Neuron (in vitro differentiated cells): ENCODE results near the gene GFER.
A peak's percentile ranks its signal among the peaks of the same experiment; 100 is the strongest.
"Not testable (repeated sequence)": the region's sequence is repeated elsewhere in the genome, so short reads cannot be mapped to it uniquely, and the experiment has no call there.

Experiments
- H2AFZ ChIP-seq: one replicate; pipeline ENCODE4 v1.6.1; 2013; ENCODE audit warnings: low read depth, mild to moderate bottlenecking, inconsistent platforms, low read length, moderate library complexity
- H3K27me3 ChIP-seq: one replicate; pipeline ENCODE4 v1.6.1; 2013; ENCODE audit warnings: low read length; ENCODE audit not compliant: insufficient read depth
- H3K36me3 ChIP-seq: one replicate; pipeline ENCODE4 v1.6.1; 2013; ENCODE audit warnings: low read length; ENCODE audit not compliant: insufficient read depth
- H3K4me1 ChIP-seq: one replicate; pipeline ENCODE4 v1.6.1; 2013; ENCODE audit warnings: low read length; ENCODE audit not compliant: insufficient read depth
- H3K4me3 ChIP-seq: 2 replicates; pipeline ENCODE4 v1.5.1; 2013; ENCODE audit warnings: mild to moderate bottlenecking, low read length, moderate library complexity
- H3K9me3 ChIP-seq: one replicate; pipeline ENCODE4 v1.6.1; 2013; ENCODE audit warnings: low read length

Gene GFER

DNA sequence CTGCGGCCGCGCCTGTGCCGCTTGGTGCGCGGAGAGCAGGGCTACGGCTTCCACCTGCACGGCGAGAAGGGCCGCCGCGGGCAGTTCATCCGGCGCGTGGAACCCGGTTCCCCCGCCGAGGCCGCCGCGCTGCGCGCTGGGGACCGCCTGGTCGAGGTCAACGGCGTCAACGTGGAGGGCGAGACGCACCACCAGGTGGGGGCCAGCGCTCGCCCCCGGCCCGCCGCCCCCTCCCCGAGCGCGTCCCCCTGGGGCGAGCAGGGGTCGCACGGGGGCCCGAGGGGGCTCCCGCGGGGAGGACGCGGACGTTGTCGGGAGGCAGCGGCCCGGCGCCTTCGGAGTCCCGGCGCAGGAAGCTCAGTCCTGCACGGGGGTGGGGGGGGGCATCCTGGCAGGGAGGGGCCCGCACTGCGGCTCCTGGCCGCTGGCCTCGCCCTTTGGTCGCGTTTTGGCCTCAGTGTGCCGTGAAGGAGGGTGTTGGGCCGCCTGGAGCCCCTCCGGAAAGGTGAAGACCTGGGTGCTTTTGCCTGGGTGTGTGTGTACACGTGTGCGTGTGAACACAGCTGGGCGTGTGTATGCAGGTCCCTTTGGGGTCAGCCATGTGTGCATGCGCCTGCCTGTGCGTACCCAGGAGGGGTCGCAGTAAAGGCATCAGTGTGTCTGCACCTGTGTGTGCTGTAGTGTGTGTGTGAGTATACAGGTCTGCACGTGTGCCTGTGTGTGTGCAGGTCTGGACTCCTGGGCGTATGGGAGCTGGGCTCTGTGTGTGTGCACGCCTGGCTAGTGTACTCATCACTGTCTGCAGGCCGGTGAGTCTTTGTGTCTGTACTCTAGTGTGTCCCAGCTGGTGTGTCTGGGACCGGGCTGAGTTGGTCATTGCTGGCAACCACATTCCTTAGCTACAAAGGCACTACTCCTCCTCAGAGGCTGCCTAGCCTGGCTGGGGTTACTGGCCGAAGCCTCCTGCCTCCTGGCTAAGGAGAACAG is 43.3 kb downstream of the GFER start:
- peaks cover 3% of the 10 kb centered on the region for H3K9me3 ChIP-seq
- H3K4me1 ChIP-seq, result peaks cover 19% of the 10 kb centered on the region
- peak overlapping the region; percentile 33 for H3K4me3 ChIP-seq
- no peaks in the 10 kb centered on the region for H3K36me3 ChIP-seq
- no peak overlapping the region for H2AFZ ChIP-seq
- peaks cover 38% of the 10 kb centered on the region for H3K27me3 ChIP-seq

GRCh38 chr16:2028146-2028545 is 44.2 kb downstream of the GFER start:
- no peaks in the 10 kb centered on the region for H3K36me3 ChIP-seq
- H2AFZ ChIP-seq, result no peak overlapping the region
- H3K4me3 ChIP-seq, result no peak overlapping the region
- H3K4me1 ChIP-seq, result peaks cover 14% of the 10 kb centered on the region
- H3K9me3 ChIP-seq, result peaks cover 3% of the 10 kb centered on the region
- peaks cover 38% of the 10 kb centered on the region for H3K27me3 ChIP-seq

GRCh38 chr16:2028620-2029220 is 44.7 kb downstream of the GFER start:
- Histone ChIP-seq H3K4me1 (peaks cover 20% of the 10 kb centered on the region), H3K27me3 (peaks cover 38% of the 10 kb centered on the region), H2AFZ (no peak overlapping the region), H3K4me3 (no peak overlapping the region), H3K9me3 (peaks cover 3% of the 10 kb centered on the region), H3K36me3 (no peaks in the 10 kb centered on the region)

- Histone ChIP-seq H3K36me3 (no peaks in the 10 kb centered on the region), H3K4me1 (peaks cover 24% of the 10 kb centered on the region), H3K9me3 (peaks cover 3% of the 10 kb centered on the region), H3K27me3 (peaks cover 38% of the 10 kb centered on the region), H3K4me3 (no peak overlapping the region), H2AFZ (no peak overlapping the region)
Measured at GRCh38 chr16:2029350-2029749, 45.4 kb downstream of the GFER start.

GRCh38 chr16:2030036-2030435 is 46.0 kb downstream of the GFER start:
- peaks cover 24% of the 10 kb centered on the region for H3K4me1 ChIP-seq
- H2AFZ ChIP-seq, result no peak overlapping the region
- H3K9me3 ChIP-seq, result peaks cover 3% of the 10 kb centered on the region
- H3K4me3 ChIP-seq, result no peak overlapping the region
- H3K27me3 ChIP-seq, result peaks cover 35% of the 10 kb centered on the region
- no peaks in the 10 kb centered on the region for H3K36me3 ChIP-seq

- peaks cover 3% of the 10 kb centered on the region for H3K9me3 ChIP-seq
- peaks cover 24% of the 10 kb centered on the region for H3K27me3 ChIP-seq
- H3K4me3 ChIP-seq, result no peak overlapping the region
- H3K4me1 ChIP-seq, result peaks cover 22% of the 10 kb centered on the region
- no peaks in the 10 kb centered on the region for H3K36me3 ChIP-seq
- no peak overlapping the region for H2AFZ ChIP-seq
Measured at GRCh38 chr16:2031081-2031577, 47.1 kb downstream of the GFER start.

DNA sequence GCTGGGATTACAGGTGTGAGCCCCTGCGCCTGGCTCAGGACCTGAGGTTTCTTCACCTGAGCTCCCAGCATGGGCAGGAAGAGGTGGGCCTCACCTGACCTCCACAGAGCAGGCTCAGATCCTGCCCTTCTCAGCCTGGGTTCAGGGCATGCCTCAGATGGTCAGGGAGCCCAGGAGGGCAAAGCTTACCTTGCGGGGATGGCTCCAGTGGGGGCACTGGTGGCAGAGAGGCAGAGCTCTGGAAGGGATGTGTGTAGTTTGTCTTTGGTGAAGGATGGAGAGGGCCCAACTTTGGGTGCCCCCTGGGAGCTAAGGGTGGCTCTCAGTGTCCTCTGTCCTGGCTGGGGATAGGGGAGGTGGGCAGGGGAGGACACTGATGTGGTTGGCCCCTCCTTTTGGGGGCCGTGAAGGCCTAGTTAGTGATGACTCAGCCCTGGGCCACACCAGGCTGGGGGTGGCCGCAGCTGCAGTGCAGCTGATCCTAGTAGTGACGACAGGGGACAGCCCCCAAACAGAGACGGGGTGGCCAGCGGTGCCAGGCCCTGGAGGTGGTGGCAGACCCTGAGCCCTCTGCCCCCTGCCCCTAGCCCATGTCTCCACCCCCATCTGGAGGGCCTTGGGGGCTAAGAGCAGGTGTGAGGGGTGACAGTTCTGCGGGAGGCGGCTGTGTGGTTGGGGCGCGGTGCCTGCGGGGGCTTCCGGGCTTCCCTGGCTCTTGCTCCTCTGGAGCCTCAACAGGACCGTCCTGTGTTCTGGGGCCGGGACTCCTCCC is 48.5 kb downstream of the GFER start:
- Histone ChIP-seq H3K27me3 (peaks cover 18% of the 10 kb centered on the region), H2AFZ (no peak overlapping the region), H3K4me3 (no peak overlapping the region), H3K9me3 (peaks cover 3% of the 10 kb centered on the region), H3K4me1 (peaks cover 16% of the 10 kb centered on the region), H3K36me3 (no peaks in the 10 kb centered on the region)

GRCh38 chr16:2033057-2033908 is 49.3 kb downstream of the GFER start:
- H3K9me3 ChIP-seq, result no peaks in the 10 kb centered on the region
- H3K4me3 ChIP-seq, result no peak overlapping the region
- peak overlapping the region; percentile 12 for H2AFZ ChIP-seq
- H3K36me3 ChIP-seq, result no peaks in the 10 kb centered on the region
- peaks cover 14% of the 10 kb centered on the region for H3K4me1 ChIP-seq
- H3K27me3 ChIP-seq, result peaks cover 10% of the 10 kb centered on the region

DNA sequence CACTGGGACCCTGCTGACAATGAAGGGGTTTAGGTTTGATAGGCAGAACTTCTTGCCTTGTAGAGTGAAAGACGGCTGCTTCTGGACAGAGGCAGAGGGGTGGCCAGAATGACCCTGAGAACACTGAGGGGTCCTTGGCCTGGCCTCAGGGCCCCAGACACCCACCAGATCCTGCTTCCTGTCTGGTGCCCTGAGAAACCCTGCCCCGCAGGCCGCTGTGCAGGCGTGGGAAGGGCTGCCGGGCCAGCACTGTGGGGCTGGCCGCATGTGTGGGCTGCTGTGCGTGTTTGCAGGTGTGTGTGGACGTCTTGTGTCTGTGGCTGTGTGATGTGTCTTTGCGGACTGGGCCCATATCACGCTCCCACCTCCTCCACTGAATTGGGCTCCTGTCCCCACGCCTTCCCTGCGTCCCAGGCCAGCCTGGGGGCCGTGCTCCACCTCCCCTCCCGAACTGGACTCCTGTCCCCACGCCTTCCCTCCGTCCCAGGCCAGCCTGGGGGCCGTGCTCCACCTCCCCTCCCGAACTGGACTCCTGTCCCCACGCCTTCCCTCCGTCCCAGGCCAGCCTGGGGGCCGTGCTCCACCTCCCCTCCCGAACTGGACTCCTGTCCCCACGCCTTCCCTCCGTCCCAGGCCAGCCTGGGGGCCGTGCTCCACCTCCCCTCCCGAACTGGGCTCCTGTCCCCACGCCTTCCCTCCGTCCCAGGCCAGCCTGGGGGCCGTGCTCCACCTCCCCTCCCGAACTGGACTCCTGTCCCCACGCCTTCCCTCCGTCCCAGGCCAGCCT is 50.1 kb downstream of the GFER start:
- not testable (repeated sequence) for H3K9me3 ChIP-seq, H3K36me3 ChIP-seq, H3K27me3 ChIP-seq, H3K4me3 ChIP-seq
- peaks cover 14% of the 10 kb centered on the region for H3K4me1 ChIP-seq
- peak overlapping the region; percentile 12 for H2AFZ ChIP-seq

DNA sequence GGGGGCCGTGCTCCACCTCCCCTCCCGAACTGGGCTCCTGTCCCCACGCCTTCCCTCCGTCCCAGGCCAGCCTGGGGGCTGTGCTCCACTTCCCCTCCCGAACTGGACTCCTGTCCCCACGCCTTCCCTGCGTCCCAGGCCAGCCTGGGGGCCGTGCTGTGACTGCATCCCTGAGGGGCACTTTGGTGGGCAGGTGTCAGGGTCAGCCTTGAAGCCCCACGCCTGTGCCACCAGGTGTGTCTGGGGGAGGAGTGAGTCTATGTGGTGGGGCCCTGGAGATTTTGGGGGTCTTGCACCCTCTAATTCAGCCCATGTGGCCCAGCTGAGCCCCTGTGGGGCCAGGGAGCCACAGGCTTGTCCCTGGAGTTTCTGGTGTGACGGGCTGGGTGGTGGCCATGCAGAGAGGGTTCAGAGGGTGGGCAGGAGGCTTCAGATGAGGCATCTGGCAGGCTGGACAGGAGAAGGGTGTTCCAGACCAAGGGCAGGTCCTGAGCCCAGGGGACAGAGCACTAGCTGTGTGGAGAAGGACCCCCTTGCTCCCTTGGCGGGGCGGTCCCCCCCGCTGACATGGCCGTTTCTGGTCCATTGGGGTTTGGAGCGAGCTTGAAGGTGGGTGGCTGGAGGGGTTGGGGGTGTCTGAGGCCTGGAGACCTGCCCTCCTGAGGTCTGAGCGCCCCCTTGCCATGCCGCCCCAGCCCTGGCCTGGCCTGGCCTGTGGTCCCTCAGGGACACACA is 50.9 kb downstream of the GFER start:
- H3K9me3 ChIP-seq, result no peaks in the 10 kb centered on the region
- H3K27me3 ChIP-seq, result no peaks in the 10 kb centered on the region
- no peak overlapping the region for H3K4me3 ChIP-seq
- no peak overlapping the region for H2AFZ ChIP-seq
- no peaks in the 10 kb centered on the region for H3K36me3 ChIP-seq
- peaks cover 14% of the 10 kb centered on the region for H3K4me1 ChIP-seq

GRCh38 chr16:2035431-2036199 is 51.6 kb downstream of the GFER start:
- Histone ChIP-seq H3K9me3 (no peaks in the 10 kb centered on the region), H3K27me3 (no peaks in the 10 kb centered on the region), H3K4me3 (no peak overlapping the region), H2AFZ (no peak overlapping the region), H3K36me3 (no peaks in the 10 kb centered on the region), H3K4me1 (peaks cover 14% of the 10 kb centered on the region)
